CD4-positive, alpha-beta T cell (primary cell): Measurements from ENCODE around the gene ENTPD6. TPM values are rescaled to one million over a fixed set of nuclear protein-coding genes. Genes with fewer than 3 reads are reported as not detected.

Experiments
- ATAC-seq: fragments of 200-7000 bp; cut with Tn5 transposase; one replicate; pipeline ENCODE4 v1.10.0; 2022; ENCODE audit warnings: mild to moderate bottlenecking; ENCODE audit not compliant: poor library complexity
- CTCF ChIA-PET: fragments of 350-600 bp; sonication (Branson Sonifier 250); formaldehyde crosslinking; loops from one replicate; lab custom pipeline; 2021; ENCODE audit warnings: antibody characterized with exemption, inconsistent platforms; lab: Charles Lee
- POLR2A ChIA-PET: fragments of 350-600 bp; sonication (Branson Sonifier 250); formaldehyde crosslinking; loops from one replicate; lab custom pipeline; 2021; ENCODE audit warnings: antibody characterized with exemption, inconsistent platforms; lab: Charles Lee
- DNase-seq, 14 experiments: peaks; one replicate each; pipeline ENCODE4 v3.0.0-alpha.2; 2013 to 2020; ENCODE audit warnings: mixed read lengths in 2 of 14
- H3K27ac ChIP-seq, 2 donors: one replicate each; pipeline versions ENCODE4 v1.5.1 to v1.7.0; 2013; ENCODE audit warnings: low read length in 2 of 2, low read depth in 1 of 2, mild to moderate bottlenecking in 1 of 2
- H3K27me3 ChIP-seq, 2 experiments: 1 replicate in 1 of 2; 2 replicates in 1 of 2; pipeline versions ENCODE4 v1.6.1 to v1.7.0; 2013; ENCODE audit warnings: low read length in 2 of 2, control low read depth in 1 of 2, mild to moderate bottlenecking in 1 of 2, moderate library complexity in 1 of 2; ENCODE audit not compliant: insufficient read depth in 2 of 2, control insufficient read depth in 1 of 2
- H3K36me3 ChIP-seq: one replicate; pipeline ENCODE4 v1.6.1; 2013; ENCODE audit warnings: low read length, control low read depth; ENCODE audit not compliant: insufficient read depth
- H3K4me1 ChIP-seq: one replicate; pipeline ENCODE4 v1.6.1; 2013; ENCODE audit warnings: low read length, control low read depth; ENCODE audit not compliant: insufficient read depth
- H3K4me3 ChIP-seq: one replicate; pipeline ENCODE4 v1.5.1; 2013; ENCODE audit warnings: mild to moderate bottlenecking, low read length, moderate library complexity
- H3K9me3 ChIP-seq, 2 experiments: 1 replicate in 1 of 2; 2 replicates in 1 of 2; pipeline versions ENCODE4 v1.6.1 to v1.7.0; 2013; ENCODE audit warnings: low read length in 2 of 2, mild to moderate bottlenecking in 2 of 2, control low read depth in 1 of 2, moderate library complexity in 1 of 2; ENCODE audit not compliant: control insufficient read depth in 1 of 2, insufficient read depth in 1 of 2
- H3K27ac Mint-ChIP-seq: one replicate; pipeline ENCODE4 v1.8.0; 2020; ENCODE audit warnings: mixed read lengths
- H3K27me3 Mint-ChIP-seq: one replicate; pipeline ENCODE4 v1.8.0; 2021; ENCODE audit warnings: mixed read lengths
- H3K36me3 Mint-ChIP-seq: one replicate; pipeline ENCODE4 v1.8.0; 2021; ENCODE audit warnings: low read depth, mixed read lengths
- H3K4me1 Mint-ChIP-seq: one replicate; pipeline ENCODE4 v1.8.0; 2021; ENCODE audit warnings: low read depth, mixed read lengths
- H3K4me3 Mint-ChIP-seq: one replicate; pipeline ENCODE4 v1.8.0; 2020; ENCODE audit warnings: mild to moderate bottlenecking, mixed read lengths
- H3K9me3 Mint-ChIP-seq: one replicate; pipeline ENCODE4 v1.8.0; 2020; ENCODE audit warnings: mixed read lengths
- intact Hi-C, 2 experiments: fragments of 100-400 bp; cut with DNase I in 1 of 2; cut with micrococcal nuclease in 1 of 2; formaldehyde crosslinking; loops; one replicate each; pipeline versions ENCODE4 v1.15.1 to v1.9.0; 2023 to 2025; cut with DNase I, micrococcal nuclease
- total RNA-seq, 174 experiments: library from RNA in 2 of 174; stranded (reverse) in 2 of 174; gene quantifications; one replicate each; pipeline ENCODE4 v1.2.3 and lab custom pipeline; 2021 to 2026
- TF ChIP-seq, protein P1 (sequence below): fragments of 200-600 bp; IDR thresholded peaks from one replicate; pipeline ENCODE4 v1.8.0; 2022; ENCODE audit warnings: antibody characterized with exemption, mild to moderate bottlenecking

ENTPD6 gene
- total RNA-seq, 2 experiments from 2014 or later, result 78.5 to 85.1 TPM

DNA sequence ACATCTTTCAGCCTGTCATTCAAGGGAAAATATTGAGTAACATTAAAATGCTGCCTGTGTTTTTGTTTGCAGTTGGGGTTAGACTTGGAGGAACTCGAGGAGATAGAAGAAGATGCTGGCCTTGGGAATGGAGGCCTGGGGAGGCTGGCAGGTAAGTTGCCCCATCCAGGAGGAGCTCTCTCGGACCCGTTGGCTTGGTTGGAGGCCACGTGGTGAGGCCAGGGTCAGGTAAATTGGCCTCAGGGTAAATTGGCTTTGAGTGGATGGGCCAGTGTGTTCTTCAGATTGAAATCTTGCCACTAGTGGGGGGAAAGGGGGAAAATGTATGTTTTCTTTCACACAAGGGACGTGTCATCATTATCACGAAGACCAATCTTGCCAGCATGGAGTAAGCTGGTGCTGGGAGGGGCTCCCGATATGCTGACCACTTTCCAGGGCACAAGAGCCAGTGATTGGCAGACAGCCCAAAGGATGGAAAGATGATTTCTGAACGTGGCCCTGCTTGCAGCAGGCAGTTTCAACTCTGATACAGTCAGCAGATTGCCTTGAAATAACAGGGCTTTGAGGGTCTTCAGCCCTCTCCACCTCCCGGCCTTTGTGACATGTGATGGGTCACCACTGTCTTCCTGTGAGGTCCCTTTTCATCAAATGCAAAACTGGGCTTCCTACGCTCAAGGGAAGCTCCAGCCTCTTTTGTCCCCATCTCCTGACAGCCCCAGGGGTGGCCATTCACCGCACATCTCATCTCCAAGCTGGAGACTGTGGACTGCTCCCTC, 73.7 kb downstream of the ENTPD6 start:
- DNase-seq (no peak), ATAC-seq (no peak)
- H3K27me3 ChIP-seq, result no peaks in the 10 kb centered on the region
- Mint-ChIP-seq H3K36me3 (peaks cover 56% of the 10 kb centered on the region), H3K27me3 (no peaks in the 10 kb centered on the region), H3K4me3 (no peak overlapping the region), H3K4me1 (peaks cover 9% of the 10 kb centered on the region), H3K27ac (no peak overlapping the region), H3K9me3 (no peaks in the 10 kb centered on the region)
- no peak overlapping the region for H3K27ac ChIP-seq
- H3K9me3 ChIP-seq, result no peaks in the 10 kb centered on the region
- ChIA-PET CTCF (no interaction called here), POLR2A (interaction anchor here (0.7 kb wide), 1 partner anchor 12 kb away, joined by 3 read pairs; no protein-coding TSS in a partner anchor)
- intact Hi-C loops, result no loop called here
- H3K4me1 ChIP-seq, result no peaks in the 10 kb centered on the region
- no peak overlapping the region for H3K4me3 ChIP-seq
- peaks cover 38% of the 10 kb centered on the region for H3K36me3 ChIP-seq
- TF ChIP-seq, protein P1, sequence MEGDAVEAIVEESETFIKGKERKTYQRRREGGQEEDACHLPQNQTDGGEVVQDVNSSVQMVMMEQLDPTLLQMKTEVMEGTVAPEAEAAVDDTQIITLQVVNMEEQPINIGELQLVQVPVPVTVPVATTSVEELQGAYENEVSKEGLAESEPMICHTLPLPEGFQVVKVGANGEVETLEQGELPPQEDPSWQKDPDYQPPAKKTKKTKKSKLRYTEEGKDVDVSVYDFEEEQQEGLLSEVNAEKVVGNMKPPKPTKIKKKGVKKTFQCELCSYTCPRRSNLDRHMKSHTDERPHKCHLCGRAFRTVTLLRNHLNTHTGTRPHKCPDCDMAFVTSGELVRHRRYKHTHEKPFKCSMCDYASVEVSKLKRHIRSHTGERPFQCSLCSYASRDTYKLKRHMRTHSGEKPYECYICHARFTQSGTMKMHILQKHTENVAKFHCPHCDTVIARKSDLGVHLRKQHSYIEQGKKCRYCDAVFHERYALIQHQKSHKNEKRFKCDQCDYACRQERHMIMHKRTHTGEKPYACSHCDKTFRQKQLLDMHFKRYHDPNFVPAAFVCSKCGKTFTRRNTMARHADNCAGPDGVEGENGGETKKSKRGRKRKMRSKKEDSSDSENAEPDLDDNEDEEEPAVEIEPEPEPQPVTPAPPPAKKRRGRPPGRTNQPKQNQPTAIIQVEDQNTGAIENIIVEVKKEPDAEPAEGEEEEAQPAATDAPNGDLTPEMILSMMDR, result no peak

DNA sequence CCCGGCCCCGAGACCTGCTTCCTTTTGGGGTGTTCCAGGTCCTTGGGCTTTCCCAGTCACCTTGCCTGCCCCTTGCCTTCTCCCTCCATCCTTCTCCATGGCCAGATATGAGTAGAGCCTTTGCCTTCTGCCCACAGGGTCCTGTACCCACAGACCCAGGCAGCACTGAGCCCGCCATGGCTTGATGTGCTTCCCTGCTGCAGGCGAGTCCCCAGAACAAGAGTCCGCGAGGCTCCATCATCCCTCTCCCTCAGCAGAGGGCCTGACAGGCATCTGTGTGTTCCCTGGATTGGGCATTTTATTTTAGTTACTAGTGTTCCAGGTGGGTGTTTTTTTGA, 74.3 kb downstream of the ENTPD6 start:
- Mint-ChIP-seq H3K9me3 (no peaks in the 10 kb centered on the region), H3K27ac (no peak overlapping the region), H3K27me3 (no peaks in the 10 kb centered on the region), H3K4me1 (peaks cover 9% of the 10 kb centered on the region), H3K36me3 (peaks cover 59% of the 10 kb centered on the region), H3K4me3 (no peak overlapping the region)
- TF ChIP-seq, protein P1, result no peak
- intact Hi-C loops, result no loop called here
- no peak for ATAC-seq
- Histone ChIP-seq H3K4me3 (no peak overlapping the region), H3K9me3 (no peaks in the 10 kb centered on the region), H3K36me3 (peaks cover 43% of the 10 kb centered on the region), H3K27ac (no peak overlapping the region), H3K27me3 (no peaks in the 10 kb centered on the region), H3K4me1 (no peaks in the 10 kb centered on the region)
- DNase-seq, result peak in 1 of 14 experiments; percentile 29
- ChIA-PET POLR2A (no interaction called here), CTCF (no interaction called here)

DNA sequence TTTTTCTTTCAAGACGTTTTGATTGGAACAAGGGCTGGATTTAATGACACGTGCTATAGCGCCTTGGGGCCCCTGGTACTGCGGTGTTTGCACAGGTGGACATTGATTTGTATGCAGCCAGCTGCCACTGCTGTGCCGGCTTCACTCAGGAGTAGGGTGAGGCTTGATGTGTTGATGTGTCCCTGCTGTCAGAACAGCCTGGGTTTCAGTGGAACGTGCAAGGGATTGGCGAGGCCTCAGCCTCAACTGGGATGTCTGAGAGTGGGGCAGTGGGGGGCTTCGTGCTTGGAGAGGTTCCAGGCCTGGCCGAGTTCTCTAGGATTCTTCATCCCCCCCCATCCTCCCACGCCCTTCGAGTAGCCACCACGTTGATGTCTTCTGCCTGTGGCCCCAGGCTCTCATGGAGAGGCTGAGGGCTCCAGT, 75.3 kb downstream of the ENTPD6 start:
- DNase-seq, result no peak
- ATAC-seq, result no peak
- Histone ChIP-seq H3K27ac (no peak overlapping the region), H3K27me3 (no peaks in the 10 kb centered on the region), H3K4me1 (no peaks in the 10 kb centered on the region), H3K4me3 (no peak overlapping the region), H3K9me3 (no peaks in the 10 kb centered on the region), H3K36me3 (peaks cover 45% of the 10 kb centered on the region)
- no peaks in the 10 kb centered on the region for H3K9me3 Mint-ChIP-seq
- TF ChIP-seq, protein P1, result no peak
- intact Hi-C loops, result no loop called here
- H3K4me1 Mint-ChIP-seq, result peaks cover 9% of the 10 kb centered on the region
- H3K36me3 Mint-ChIP-seq, result peaks cover 64% of the 10 kb centered on the region
- ChIA-PET CTCF (no interaction called here), POLR2A (no interaction called here)
- H3K27ac Mint-ChIP-seq, result no peak overlapping the region
- H3K27me3 Mint-ChIP-seq, result no peaks in the 10 kb centered on the region
- no peak overlapping the region for H3K4me3 Mint-ChIP-seq
